Effector CD8-positive, alpha-beta T cell (primary cell): ENCODE measurements around the gene LSS.
"Not testable (repeated sequence)": the region's sequence is repeated elsewhere in the genome, so short reads cannot be mapped to it uniquely, and the experiment has no call there.

Experiments
- DNase-seq: peaks from one replicate; lab custom pipeline; 2025; lab: John Stamatoyannopoulos, UW

LSS gene

GRCh38 chr21:46187261-46187660 lies 41.3 kb downstream of the LSS start:
- no peak for DNase-seq

- DNase-seq: no peak
Measured at GRCh38 chr21:46185716-46186115, 42.9 kb downstream of the LSS start.

GRCh38 chr21:46184625-46185555 lies 43.7 kb downstream of the LSS start:
- peak; percentile 76 for DNase-seq

- no peak for DNase-seq
Measured at GRCh38 chr21:46183910-46184624, 44.5 kb downstream of the LSS start, which contains the start of gene SPATC1L. SPATC1L (minus strand) TSS chr21:46184459; CDS start chr21:46182816, 1,643 bp downstream.

- not testable (repeated sequence) for DNase-seq
Measured at GRCh38 chr21:46183337-46183909, 45.2 kb downstream of the LSS start.

- DNase-seq: no peak
Measured at GRCh38 chr21:46182548-46183336, 45.8 kb downstream of the LSS start.

GRCh38 chr21:46181953-46182547 lies 46.5 kb downstream of the LSS start:
- no peak for DNase-seq

- DNase-seq: no peak
Measured at GRCh38 chr21:46181436-46181835, 47.1 kb downstream of the LSS start.

- DNase-seq: no peak
Measured at GRCh38 chr21:46180778-46181391, 47.7 kb downstream of the LSS start.

GRCh38 chr21:46180079-46180722 lies 48.4 kb downstream of the LSS start:
- DNase-seq: no peak

GRCh38 chr21:46179708-46180078 lies 48.9 kb downstream of the LSS start:
- no peak for DNase-seq

- DNase-seq: no peak
Measured at GRCh38 chr21:46178961-46179360, 49.6 kb downstream of the LSS start.

GRCh38 chr21:46176443-46177129 lies 52.0 kb downstream of the LSS start:
- DNase-seq: not testable (repeated sequence)

- DNase-seq: no peak
Measured at GRCh38 chr21:46173573-46173972, 55.0 kb downstream of the LSS start.

- DNase-seq: no peak
Measured at GRCh38 chr21:46172863-46173528, 55.6 kb downstream of the LSS start.

- DNase-seq: no peak
Measured at GRCh38 chr21:46171996-46172862, 56.3 kb downstream of the LSS start.

- DNase-seq: no peak
Measured at GRCh38 chr21:46171585-46171984, 57.0 kb downstream of the LSS start.
